Activated CD8-positive, alpha-beta T cell treated with anti-CD3 and anti-CD28 coated beads for 36 hours (primary cell): ENCODE results near the gene MT1M. TPM values are rescaled to one million over a fixed set of nuclear protein-coding genes. Genes with fewer than 3 reads are reported as not detected.
A peak's percentile ranks its signal among the peaks of the same experiment; 100 is the strongest.

Source experiments
- ATAC-seq: fragments of 200-7000 bp; cut with Tn5 transposase; one replicate; pipeline ENCODE4 v1.10.0; 2021; ENCODE audit warnings: mild to moderate bottlenecking, moderate library complexity
- CTCF ChIA-PET: fragments of 350-600 bp; sonication (Branson Sonifier 250); formaldehyde crosslinking; loops from one replicate; lab custom pipeline; 2021; ENCODE audit warnings: antibody characterized with exemption; lab: Charles Lee
- POLR2A ChIA-PET: fragments of 350-600 bp; sonication (Branson Sonifier 250); formaldehyde crosslinking; loops from one replicate; lab custom pipeline; 2021; ENCODE audit warnings: antibody characterized with exemption; lab: Charles Lee
- DNase-seq: peaks from one replicate; pipeline ENCODE4 v3.0.0-alpha.2; 2020
- H3K27ac Mint-ChIP-seq: one replicate; pipeline ENCODE4 v1.8.0; 2021; ENCODE audit warnings: mild to moderate bottlenecking, mixed read lengths
- H3K27me3 Mint-ChIP-seq: one replicate; pipeline ENCODE4 v1.8.0; 2021; ENCODE audit warnings: mixed read lengths
- H3K36me3 Mint-ChIP-seq: one replicate; pipeline ENCODE4 v1.8.0; 2021; ENCODE audit warnings: low read depth, mixed read lengths
- H3K4me1 Mint-ChIP-seq: one replicate; pipeline ENCODE4 v1.8.0; 2021; ENCODE audit warnings: low read depth, mixed read lengths
- H3K4me3 Mint-ChIP-seq: one replicate; pipeline ENCODE4 v1.8.0; 2021; ENCODE audit warnings: mild to moderate bottlenecking, moderate library complexity, mixed read lengths
- H3K9me3 Mint-ChIP-seq: one replicate; pipeline ENCODE4 v1.8.0; 2021; ENCODE audit warnings: mixed read lengths
- intact Hi-C: fragments of 100-400 bp; cut with micrococcal nuclease; formaldehyde crosslinking; loops from one replicate; pipeline ENCODE4 v1.10.0; 2022
- total RNA-seq, 2 experiments: library from RNA; stranded (reverse); gene quantifications; one replicate each; pipeline ENCODE4 v1.2.3, GENCODE V29; 2021
- TF ChIP-seq, protein P1 (sequence below): fragments of 200-600 bp; IDR thresholded peaks from one replicate; pipeline ENCODE4 v1.8.0; 2022; ENCODE audit warnings: antibody characterized with exemption, mild to moderate bottlenecking

Gene MT1M
- total RNA-seq, 2 experiments from 2014 or later = not detected

DNA sequence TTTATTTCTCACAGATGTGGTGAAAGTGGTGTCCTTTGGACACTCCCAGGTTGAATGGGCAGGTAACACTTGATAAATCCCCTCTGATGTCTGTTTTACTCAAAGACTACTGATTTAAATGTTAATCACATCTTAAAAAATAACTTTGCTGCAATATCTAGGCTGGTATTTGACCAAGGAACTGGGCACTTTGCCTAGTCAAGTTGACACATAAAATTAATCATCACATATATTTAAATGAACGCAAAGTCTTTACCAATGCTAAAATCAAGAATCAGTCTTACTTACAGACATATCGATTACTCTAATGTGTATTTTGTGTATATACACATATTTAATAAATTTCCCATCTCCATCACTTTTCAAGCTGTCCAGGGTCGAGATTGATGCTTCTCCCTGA is 17.1 kb upstream of the MT1M start:
- intact Hi-C loops = no loop called here
- no peak overlapping the region for H3K4me3 Mint-ChIP-seq
- CTCF ChIA-PET = interaction anchor here (2.6 kb wide), 1 partner anchor 15 kb away, joined by 6 read pairs; no protein-coding TSS in a partner anchor
- H3K36me3 Mint-ChIP-seq = no peaks in the 10 kb centered on the region
- ATAC-seq (no peak), DNase-seq (no peak)
- H3K9me3 Mint-ChIP-seq = no peaks in the 10 kb centered on the region
- TF ChIP-seq, protein P1, sequence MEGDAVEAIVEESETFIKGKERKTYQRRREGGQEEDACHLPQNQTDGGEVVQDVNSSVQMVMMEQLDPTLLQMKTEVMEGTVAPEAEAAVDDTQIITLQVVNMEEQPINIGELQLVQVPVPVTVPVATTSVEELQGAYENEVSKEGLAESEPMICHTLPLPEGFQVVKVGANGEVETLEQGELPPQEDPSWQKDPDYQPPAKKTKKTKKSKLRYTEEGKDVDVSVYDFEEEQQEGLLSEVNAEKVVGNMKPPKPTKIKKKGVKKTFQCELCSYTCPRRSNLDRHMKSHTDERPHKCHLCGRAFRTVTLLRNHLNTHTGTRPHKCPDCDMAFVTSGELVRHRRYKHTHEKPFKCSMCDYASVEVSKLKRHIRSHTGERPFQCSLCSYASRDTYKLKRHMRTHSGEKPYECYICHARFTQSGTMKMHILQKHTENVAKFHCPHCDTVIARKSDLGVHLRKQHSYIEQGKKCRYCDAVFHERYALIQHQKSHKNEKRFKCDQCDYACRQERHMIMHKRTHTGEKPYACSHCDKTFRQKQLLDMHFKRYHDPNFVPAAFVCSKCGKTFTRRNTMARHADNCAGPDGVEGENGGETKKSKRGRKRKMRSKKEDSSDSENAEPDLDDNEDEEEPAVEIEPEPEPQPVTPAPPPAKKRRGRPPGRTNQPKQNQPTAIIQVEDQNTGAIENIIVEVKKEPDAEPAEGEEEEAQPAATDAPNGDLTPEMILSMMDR = no peak
- no peak overlapping the region for H3K27ac Mint-ChIP-seq
- peaks cover 12% of the 10 kb centered on the region for H3K27me3 Mint-ChIP-seq
- POLR2A ChIA-PET = interaction anchor here (0.6 to 1.3 kb wide), 3 partner anchors 9 to 67 kb away, joined by 3 read pairs; no protein-coding TSS in a partner anchor
- H3K4me1 Mint-ChIP-seq = peaks cover 59% of the 10 kb centered on the region

DNA sequence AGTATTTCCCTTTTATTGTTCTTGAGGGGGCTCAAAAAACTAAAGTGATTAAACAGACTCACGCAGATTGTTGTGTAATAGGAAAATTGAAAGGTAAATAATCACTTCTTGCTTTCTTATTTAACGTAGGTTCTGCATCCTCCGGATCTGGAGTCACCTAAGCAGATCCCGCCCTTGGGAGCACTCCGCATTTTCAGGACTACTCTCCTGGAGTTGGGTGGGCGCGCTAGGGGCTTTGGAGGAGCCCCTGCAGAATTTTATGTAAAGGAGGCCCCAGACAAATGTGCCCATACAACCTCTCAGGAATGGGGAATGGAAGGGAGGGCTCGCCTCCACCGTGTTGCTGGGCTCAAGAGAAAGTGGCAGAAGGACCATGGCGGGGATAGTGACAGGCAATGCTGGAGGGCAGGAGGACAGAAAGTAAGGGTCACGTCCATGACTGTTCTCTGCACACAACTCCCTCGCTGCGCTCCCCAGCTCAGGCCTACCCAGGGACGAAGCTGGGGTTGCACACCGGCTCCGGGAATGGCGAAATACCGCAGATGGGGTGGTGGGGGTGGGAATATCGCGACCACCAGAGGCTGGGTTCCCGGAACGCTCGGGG is 15.7 kb upstream of the MT1M start:
- TF ChIP-seq, protein P1 = no peak
- DNase-seq (no peak), ATAC-seq (no peak)
- CTCF ChIA-PET = interaction anchor here (0.8 to 2.4 kb wide), 3 partner anchors 9 to 16 kb away, joined by 3 to 11 read pairs (median 3); partner anchors contain the start of gene MT1E
- Mint-ChIP-seq H3K4me1 (peaks cover 46% of the 10 kb centered on the region), H3K36me3 (no peaks in the 10 kb centered on the region), H3K27ac (no peak overlapping the region), H3K9me3 (no peaks in the 10 kb centered on the region), H3K27me3 (peaks cover 12% of the 10 kb centered on the region), H3K4me3 (peak overlapping the region; percentile 66)
- POLR2A ChIA-PET = no interaction called here
- intact Hi-C loops = no loop called here

DNA sequence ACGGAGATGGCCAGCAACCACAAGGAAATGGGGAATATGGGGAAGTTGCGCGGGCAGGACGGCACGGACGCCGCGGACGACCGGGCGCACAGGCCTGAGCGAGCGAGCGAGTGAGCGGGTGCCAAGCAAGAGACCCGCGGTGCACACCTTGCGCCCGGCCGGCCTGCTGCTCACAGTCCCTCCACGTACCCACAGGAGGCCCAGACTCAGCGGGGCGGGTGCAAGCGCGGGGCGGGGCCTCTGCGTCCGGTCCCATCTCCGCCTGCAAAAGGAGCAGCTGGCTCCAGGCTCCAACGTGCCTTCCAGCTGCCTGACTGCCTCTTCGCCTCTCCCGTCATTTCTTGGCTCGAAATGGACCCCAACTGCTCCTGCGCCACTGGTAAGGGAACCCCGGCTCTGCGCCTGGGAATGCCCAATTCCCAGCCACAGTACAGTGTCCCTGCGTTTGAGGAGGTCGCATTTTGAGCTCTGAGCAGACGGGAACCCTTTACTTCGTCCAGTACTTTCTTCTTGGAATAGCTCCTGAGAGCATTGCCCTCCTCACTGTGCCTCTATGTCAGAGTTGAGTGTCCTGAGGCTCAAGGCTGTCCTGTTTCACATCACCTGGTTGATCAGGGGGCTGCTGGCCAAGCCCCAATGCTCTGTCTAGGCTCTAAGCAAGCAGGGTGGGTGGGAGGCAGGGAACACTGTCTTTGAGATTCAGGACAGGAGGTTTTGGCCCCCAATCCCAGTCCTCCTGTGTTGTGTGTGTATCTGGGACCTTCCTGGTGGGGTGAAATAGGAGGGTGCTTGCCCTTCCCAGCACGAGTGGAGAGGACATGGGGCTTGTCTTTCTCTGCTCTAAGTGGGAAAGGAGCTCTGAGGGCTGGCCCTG is 15.0 kb upstream of the MT1M start:
- DNase-seq (peak; percentile 81), ATAC-seq (peak; percentile 76)
- intact Hi-C loops = no loop called here
- POLR2A ChIA-PET = interaction anchor here (0.7 kb wide), 1 partner anchor 85 kb away, joined by 3 read pairs; no protein-coding TSS in a partner anchor
- TF ChIP-seq, protein P1 = no peak
- Mint-ChIP-seq H3K4me1 (peaks cover 42% of the 10 kb centered on the region), H3K9me3 (no peaks in the 10 kb centered on the region), H3K27me3 (peaks cover 12% of the 10 kb centered on the region), H3K4me3 (peak overlapping the region; percentile 66), H3K27ac (no peak overlapping the region), H3K36me3 (no peaks in the 10 kb centered on the region)
- CTCF ChIA-PET = interaction anchor here (0.8 to 2.4 kb wide), 6 partner anchors 8 to 85 kb away, joined by 3 to 11 read pairs (median 3); partner anchors contain the start of gene MT1E

DNA sequence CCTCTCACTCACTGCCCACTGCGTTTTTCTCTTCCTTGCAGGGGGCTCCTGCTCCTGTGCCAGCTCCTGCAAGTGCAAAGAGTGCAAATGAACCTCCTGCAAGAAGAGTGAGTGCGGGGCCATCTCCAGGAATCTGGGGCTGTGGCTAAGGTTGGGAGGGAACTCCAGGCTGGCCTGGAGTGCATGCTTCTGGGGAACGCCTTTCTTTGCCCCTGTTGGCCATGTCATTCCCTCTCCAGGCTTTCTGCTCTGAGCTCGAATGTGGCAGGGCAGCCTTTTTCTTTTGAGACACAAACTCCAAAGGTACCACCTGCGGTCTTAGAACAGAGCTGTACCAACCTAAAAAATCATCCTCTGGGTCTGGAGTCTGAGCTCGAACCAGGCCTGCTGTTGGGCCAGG is 14.3 kb upstream of the MT1M start:
- H3K4me1 Mint-ChIP-seq = peaks cover 38% of the 10 kb centered on the region
- H3K27me3 Mint-ChIP-seq = peaks cover 12% of the 10 kb centered on the region
- TF ChIP-seq, protein P1 = no peak
- H3K4me3 Mint-ChIP-seq = peak overlapping the region; percentile 66
- intact Hi-C loops = no loop called here
- DNase-seq = no peak
- ChIA-PET POLR2A (interaction anchor here (0.7 kb wide), 1 partner anchor 84 kb away, joined by 3 read pairs; no protein-coding TSS in a partner anchor), CTCF (interaction anchor here (1.1 to 2.4 kb wide), 5 partner anchors 8 to 84 kb away, joined by 3 to 11 read pairs (median 3); no protein-coding TSS in a partner anchor)
- H3K36me3 Mint-ChIP-seq = no peaks in the 10 kb centered on the region
- H3K9me3 Mint-ChIP-seq = no peaks in the 10 kb centered on the region
- ATAC-seq = no peak
- no peak overlapping the region for H3K27ac Mint-ChIP-seq
